Measurements from ENCODE around the gene BCAS3.

BCAS3 gene

GRCh38 chr17:61282377-61282776 is 604.7 kb downstream of the BCAS3 start:
- no peak for TF ChIP-seq CTCF (IDR thresholded peaks at IDR 0.05; ENCODE audit: low read length, missing control alignments)
- DNase-seq (ENCODE audit: low read depth) = no peak
- H3K4me3 ChIP-seq (replicated peaks; ENCODE audit: low read depth, low read length) = no peak overlapping the region

- no peak for TF ChIP-seq CTCF (IDR thresholded peaks at IDR 0.05; ENCODE audit: low read length, missing control alignments)
- no peak for DNase-seq (ENCODE audit: low read depth)
Measured at GRCh38 chr17:61283043-61283442, 605.4 kb downstream of the BCAS3 start.

GRCh38 chr17:61284174-61284573 is 606.5 kb downstream of the BCAS3 start:
- no peak for TF ChIP-seq CTCF (IDR thresholded peaks at IDR 0.05; ENCODE audit: low read length, missing control alignments)

More at GRCh38 chr17:61283043-61283442, 605.4 kb downstream of the BCAS3 start:
- no peak overlapping the region for H3K4me3 ChIP-seq (replicated peaks; ENCODE audit: low read depth, low read length)

GRCh38 chr17:61284746-61285145 is 607.1 kb downstream of the BCAS3 start:
- no peak for DNase-seq (ENCODE audit: low read depth)
- TF ChIP-seq CTCF (IDR thresholded peaks at IDR 0.05; ENCODE audit: low read length, missing control alignments) = no peak

More at GRCh38 chr17:61284174-61284573, 606.5 kb downstream of the BCAS3 start:
- peak; percentile 52 for DNase-seq (ENCODE audit: low read depth)
- no peak overlapping the region for H3K4me3 ChIP-seq (replicated peaks; ENCODE audit: low read depth, low read length)

GRCh38 chr17:61285526-61286320 is 608.1 kb downstream of the BCAS3 start:
- peak; percentile 77 for DNase-seq (ENCODE audit: low read depth)
- no peak overlapping the region for H3K4me3 ChIP-seq (replicated peaks; ENCODE audit: low read depth, low read length)
- TF ChIP-seq CTCF (IDR thresholded peaks at IDR 0.05; ENCODE audit: low read length, missing control alignments) = no peak

More at GRCh38 chr17:61284746-61285145, 607.1 kb downstream of the BCAS3 start:
- no peak overlapping the region for H3K4me3 ChIP-seq (replicated peaks; ENCODE audit: low read depth, low read length)

GRCh38 chr17:61286449-61286848 is 608.8 kb downstream of the BCAS3 start:
- no peak for DNase-seq (ENCODE audit: low read depth)
- no peak for TF ChIP-seq CTCF (IDR thresholded peaks at IDR 0.05; ENCODE audit: low read length, missing control alignments)
- H3K4me3 ChIP-seq (replicated peaks; ENCODE audit: low read depth, low read length) = no peak overlapping the region
